ENCODE data around the gene PRKAR2A. TPM values are rescaled to one million over a fixed set of nuclear protein-coding genes. Genes with fewer than 3 reads are reported as not detected.
A peak's percentile ranks its signal among the peaks of the same experiment; 100 is the strongest.

Gene PRKAR2A
- total RNA-seq = 10 to 100 TPM; 23.0 to 35.7 TPM

- Mint-ChIP-seq H3K27ac (peak within 1 kb of the TSS; percentile 92), H3K27me3 (ENCODE audit: low read depth) (no peaks in the 10 kb centered on the region), H3K36me3 (ENCODE audit: insufficient read depth in 2 of 2) (peaks cover 3% of the 10 kb centered on the region in 2 donors), H3K4me1 (ENCODE audit: low read depth) (peaks cover 28% of the 10 kb centered on the region), H3K4me3 (peak within 1 kb of the TSS; percentile 94), H3K9me3 (no peaks in the 10 kb centered on the region)
- peak; percentile 90 to 92 for DNase-seq
- peak; percentile 95 for ATAC-seq (replicated peaks in 1 of 2)
Observed at GRCh38 chr3:48847504-48848423, at the start of gene PRKAR2A. TSS of gene PRKAR2A (minus strand) at chr3:48847874. CDS start at chr3:48847596, 278 bp downstream.

GRCh38 chr3:48896936-48897335 is 49.3 kb upstream of the PRKAR2A start:
- Mint-ChIP-seq H3K4me1 (ENCODE audit: low read depth) (peaks cover 39% of the 10 kb centered on the region), H3K4me3 (peak overlapping the region in 1 of 2 donors; percentile 61), H3K27ac (peak overlapping the region; percentile 92), H3K27me3 (ENCODE audit: low read depth) (no peaks in the 10 kb centered on the region), H3K9me3 (no peaks in the 10 kb centered on the region), H3K36me3 (ENCODE audit: insufficient read depth in 2 of 2) (peaks cover 0 to 6% of the 10 kb centered on the region in 2 donors)
- no peak for ATAC-seq (replicated peaks in 1 of 2)
- no peak for DNase-seq

GRCh38 chr3:48894516-48894915 is 46.8 kb upstream of the PRKAR2A start:
- no peak overlapping the region for H3K4me3 Mint-ChIP-seq
- H3K4me1 Mint-ChIP-seq (ENCODE audit: low read depth) = peaks cover 33% of the 10 kb centered on the region
- no peak for DNase-seq
- no peak overlapping the region for H3K27ac Mint-ChIP-seq
- peaks cover 0 to 8% of the 10 kb centered on the region in 2 donors for H3K36me3 Mint-ChIP-seq (ENCODE audit: insufficient read depth in 2 of 2)
- ATAC-seq (replicated peaks in 1 of 2) = no peak
- H3K9me3 Mint-ChIP-seq = no peaks in the 10 kb centered on the region
- H3K27me3 Mint-ChIP-seq (ENCODE audit: low read depth) = no peaks in the 10 kb centered on the region

- no peak overlapping the region for H3K4me3 Mint-ChIP-seq
- ATAC-seq (replicated peaks in 1 of 2) (no peak), DNase-seq (no peak)
- H3K27ac Mint-ChIP-seq = peak overlapping the region; percentile 50
- H3K27me3 Mint-ChIP-seq (ENCODE audit: low read depth) = no peaks in the 10 kb centered on the region
- peaks cover 5% of the 10 kb centered on the region for H3K4me1 Mint-ChIP-seq (ENCODE audit: low read depth)
- H3K9me3 Mint-ChIP-seq = no peaks in the 10 kb centered on the region
- peaks cover 0 to 2% of the 10 kb centered on the region in 2 donors for H3K36me3 Mint-ChIP-seq (ENCODE audit: insufficient read depth in 2 of 2)
Observed at GRCh38 chr3:48891606-48892005, 43.9 kb upstream of the PRKAR2A start.

DNA sequence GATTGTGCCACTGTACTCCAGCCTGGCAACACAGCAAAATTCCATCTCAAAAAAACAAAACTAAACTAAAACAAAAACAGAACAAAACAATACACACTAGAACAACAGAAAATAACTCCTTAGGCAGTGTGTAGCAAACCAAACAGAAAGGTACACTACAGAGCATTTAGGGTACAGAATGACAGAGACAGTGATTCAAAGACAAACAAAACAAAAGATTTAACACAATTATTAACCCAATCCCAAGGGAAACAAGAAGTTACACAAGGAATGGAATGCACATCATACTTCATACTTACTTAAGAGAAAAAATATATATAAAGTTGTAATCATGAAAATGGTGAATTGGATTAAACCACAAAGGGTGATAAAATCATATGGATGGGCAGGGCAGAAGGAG is 38.1 kb upstream of the PRKAR2A start:
- Mint-ChIP-seq H3K36me3 (ENCODE audit: insufficient read depth in 2 of 2) (peaks cover 0 to 3% of the 10 kb centered on the region in 2 donors), H3K9me3 (no peaks in the 10 kb centered on the region), H3K27ac (peak overlapping the region; percentile 38), H3K4me1 (ENCODE audit: low read depth) (no peaks in the 10 kb centered on the region), H3K4me3 (no peak overlapping the region), H3K27me3 (ENCODE audit: low read depth) (no peaks in the 10 kb centered on the region)
- ATAC-seq (replicated peaks in 1 of 2) (no peak), DNase-seq (no peak)

- DNase-seq = no peak
- Mint-ChIP-seq H3K27ac (no peak overlapping the region), H3K36me3 (ENCODE audit: insufficient read depth in 2 of 2) (peaks cover 3 to 5% of the 10 kb centered on the region in 2 donors)
Observed at GRCh38 chr3:48881652-48882114, 34.0 kb upstream of the PRKAR2A start.

GRCh38 chr3:48881006-48881405 is 33.3 kb upstream of the PRKAR2A start:
- Mint-ChIP-seq H3K36me3 (ENCODE audit: insufficient read depth in 2 of 2) (peaks cover 3 to 5% of the 10 kb centered on the region in 2 donors), H3K4me1 (ENCODE audit: low read depth) (no peaks in the 10 kb centered on the region), H3K27me3 (ENCODE audit: low read depth) (no peaks in the 10 kb centered on the region), H3K9me3 (no peaks in the 10 kb centered on the region), H3K4me3 (no peak overlapping the region), H3K27ac (no peak overlapping the region)
- ATAC-seq (replicated peaks in 1 of 2) = no peak
- DNase-seq = no peak

More at GRCh38 chr3:48881652-48882114, 34.0 kb upstream of the PRKAR2A start:
- no peaks in the 10 kb centered on the region for H3K4me1 Mint-ChIP-seq (ENCODE audit: low read depth)
- no peaks in the 10 kb centered on the region for H3K27me3 Mint-ChIP-seq (ENCODE audit: low read depth)
- no peak for ATAC-seq (replicated peaks in 1 of 2)
- H3K9me3 Mint-ChIP-seq = no peaks in the 10 kb centered on the region
- H3K4me3 Mint-ChIP-seq = no peak overlapping the region

DNA sequence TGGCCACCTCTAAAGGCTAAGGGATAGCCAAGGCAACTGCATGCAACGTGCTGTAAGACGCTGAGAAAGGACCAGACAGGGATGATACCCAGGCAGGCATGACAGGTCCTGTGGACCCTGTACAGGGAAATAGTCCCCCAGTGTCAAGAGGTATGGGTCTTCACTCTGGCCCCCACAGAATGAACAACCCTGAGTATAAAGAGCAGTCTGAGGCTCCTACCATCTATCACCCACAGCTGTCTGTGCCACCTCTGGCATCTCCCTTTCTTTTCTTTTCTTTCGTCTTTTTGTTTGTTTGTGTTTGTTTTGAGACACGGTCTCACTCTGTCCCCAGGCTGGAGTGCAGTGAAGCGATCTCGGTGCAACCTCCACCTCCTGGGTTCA is 32.3 kb upstream of the PRKAR2A start:
- Mint-ChIP-seq H3K9me3 (no peaks in the 10 kb centered on the region), H3K4me1 (ENCODE audit: low read depth) (no peaks in the 10 kb centered on the region), H3K36me3 (ENCODE audit: insufficient read depth in 2 of 2) (peaks cover 3 to 5% of the 10 kb centered on the region in 2 donors), H3K27me3 (ENCODE audit: low read depth) (no peaks in the 10 kb centered on the region), H3K27ac (no peak overlapping the region), H3K4me3 (no peak overlapping the region)
- ATAC-seq (replicated peaks in 1 of 2) = no peak
- no peak for DNase-seq

DNA sequence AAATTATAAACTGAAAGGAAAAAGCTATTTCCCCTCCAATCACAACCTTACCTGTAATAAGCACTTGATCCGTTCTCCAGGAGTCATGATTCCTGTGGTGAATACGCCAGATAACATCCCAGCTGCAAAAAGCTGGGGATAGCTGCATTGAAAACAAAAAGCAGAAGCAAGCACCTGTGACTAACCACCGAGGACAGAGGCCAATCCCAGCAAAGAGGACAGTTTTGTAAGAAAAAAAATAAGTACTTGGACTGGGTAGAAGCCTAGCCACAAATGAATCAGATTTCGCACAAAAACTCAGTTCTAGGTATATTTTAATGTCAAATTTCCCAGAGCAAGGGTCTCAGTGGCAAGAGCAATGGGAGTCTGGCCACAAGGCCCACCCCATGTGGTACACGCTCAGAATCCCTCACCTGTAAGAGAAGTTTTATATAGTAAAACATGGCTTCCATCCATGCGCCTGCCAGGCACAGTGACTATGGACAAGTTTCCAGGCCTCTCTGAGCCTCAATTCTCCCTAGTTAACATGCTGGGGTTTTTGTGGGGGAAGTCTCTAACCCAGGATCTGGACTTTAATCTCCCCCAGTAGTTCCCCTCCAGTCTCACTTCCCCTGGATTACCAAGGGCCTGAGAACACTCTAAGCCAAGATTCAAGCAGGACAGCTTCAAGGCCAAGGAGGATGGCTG is 31.8 kb upstream of the PRKAR2A start:
- Mint-ChIP-seq H3K9me3 (no peaks in the 10 kb centered on the region), H3K27ac (peak overlapping the region; percentile 25), H3K4me3 (no peak overlapping the region), H3K27me3 (ENCODE audit: low read depth) (no peaks in the 10 kb centered on the region), H3K36me3 (ENCODE audit: insufficient read depth in 2 of 2) (peaks cover 3 to 5% of the 10 kb centered on the region in 2 donors), H3K4me1 (ENCODE audit: low read depth) (no peaks in the 10 kb centered on the region)
- DNase-seq (no peak), ATAC-seq (replicated peaks in 1 of 2) (no peak)

- Mint-ChIP-seq H3K27me3 (ENCODE audit: low read depth) (no peaks in the 10 kb centered on the region), H3K36me3 (ENCODE audit: insufficient read depth in 2 of 2) (peaks cover 0 to 5% of the 10 kb centered on the region in 2 donors), H3K4me3 (no peak overlapping the region), H3K9me3 (no peaks in the 10 kb centered on the region), H3K27ac (no peak overlapping the region), H3K4me1 (ENCODE audit: low read depth) (no peaks in the 10 kb centered on the region)
- ATAC-seq (replicated peaks in 1 of 2) = no peak
- no peak for DNase-seq
Observed at GRCh38 chr3:48877671-48878070, 30.0 kb upstream of the PRKAR2A start.

- DNase-seq = no peak
- Mint-ChIP-seq H3K27me3 (ENCODE audit: low read depth) (no peaks in the 10 kb centered on the region), H3K27ac (no peak overlapping the region), H3K36me3 (ENCODE audit: insufficient read depth in 2 of 2) (peaks cover 0 to 1% of the 10 kb centered on the region in 2 donors), H3K4me1 (ENCODE audit: low read depth) (no peaks in the 10 kb centered on the region), H3K4me3 (no peak overlapping the region), H3K9me3 (no peaks in the 10 kb centered on the region)
- no peak for ATAC-seq (replicated peaks in 1 of 2)
Observed at GRCh38 chr3:48863122-48863521, 15.4 kb upstream of the PRKAR2A start.

DNA sequence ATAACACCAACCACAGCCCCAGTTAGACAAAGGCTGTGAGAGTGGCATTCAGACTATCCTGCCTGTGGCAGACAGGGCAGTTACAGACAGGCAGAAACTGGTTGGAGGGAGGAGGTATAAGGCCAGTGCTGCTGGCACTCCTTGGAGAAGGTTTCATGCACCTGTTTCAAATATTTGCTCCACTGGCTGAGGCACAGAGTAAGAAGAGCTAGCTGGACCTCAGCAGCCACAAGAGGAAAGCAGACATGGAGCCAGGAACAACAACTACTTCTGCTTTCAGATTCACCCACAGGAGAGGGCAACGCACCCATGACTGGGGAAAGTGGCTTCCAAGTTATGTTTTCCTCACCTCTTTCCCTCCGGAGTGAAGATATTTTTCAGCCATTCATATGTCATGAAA is 11.5 kb upstream of the PRKAR2A start:
- ATAC-seq (replicated peaks in 1 of 2) = no peak
- H3K27ac Mint-ChIP-seq = no peak overlapping the region

GRCh38 chr3:48858709-48859108 is 11.0 kb upstream of the PRKAR2A start:
- no peak for DNase-seq
- Mint-ChIP-seq H3K9me3 (no peaks in the 10 kb centered on the region), H3K4me3 (no peak overlapping the region), H3K27ac (no peak overlapping the region), H3K36me3 (ENCODE audit: insufficient read depth in 2 of 2) (no peaks in the 10 kb centered on the region), H3K27me3 (ENCODE audit: low read depth) (no peaks in the 10 kb centered on the region), H3K4me1 (ENCODE audit: low read depth) (no peaks in the 10 kb centered on the region)
- ATAC-seq (replicated peaks in 1 of 2) = no peak

More for the DNA sequence above, 11.5 kb upstream of the PRKAR2A start:
- Mint-ChIP-seq H3K36me3 (ENCODE audit: insufficient read depth in 2 of 2) (no peaks in the 10 kb centered on the region), H3K4me3 (no peak overlapping the region), H3K9me3 (no peaks in the 10 kb centered on the region), H3K27me3 (ENCODE audit: low read depth) (no peaks in the 10 kb centered on the region), H3K4me1 (ENCODE audit: low read depth) (no peaks in the 10 kb centered on the region)
- no peak for DNase-seq
